Retinal pigment epithelial cell (primary cell): Measurements from ENCODE around the gene ANKIB1.
"Not testable (repeated sequence)": the region's sequence is repeated elsewhere in the genome, so short reads cannot be mapped to it uniquely, and the experiment has no call there.

Experiments
- DNase-seq: peaks from one replicate; pipeline ENCODE4 v3.0.0-alpha.2; 2010; ENCODE audit warnings: low read depth
- H3K4me3 ChIP-seq: 2 replicates; pipeline ENCODE4 v1.5.1; 2011; ENCODE audit warnings: mild to moderate bottlenecking, low read length, control low read depth, moderate library complexity
- CTCF ChIP-seq: conservative IDR thresholded peaks from 2 replicates; pipeline ENCODE4 v1.5.1; 2011; ENCODE audit warnings: low read depth, low read length, control low read depth, inconsistent platforms

Gene ANKIB1

GRCh38 chr7:92427193-92427592, 181.4 kb downstream of the ANKIB1 start:
- no peak for DNase-seq
- H3K4me3 ChIP-seq: no peak overlapping the region
- no peak for TF ChIP-seq CTCF

GRCh38 chr7:92432299-92432946, 186.6 kb downstream of the ANKIB1 start:
- no peak for TF ChIP-seq CTCF
- DNase-seq: no peak
- H3K4me3 ChIP-seq: no peak overlapping the region

GRCh38 chr7:92433019-92433418, 187.2 kb downstream of the ANKIB1 start:
- DNase-seq: no peak
- H3K4me3 ChIP-seq: no peak overlapping the region
- no peak for TF ChIP-seq CTCF

- no peak for DNase-seq
- no peak overlapping the region for H3K4me3 ChIP-seq
- TF ChIP-seq CTCF: no peak
These were observed 189.8 kb downstream of the ANKIB1 start for GRCh38 chr7:92435542-92435941.

GRCh38 chr7:92436612-92437445, 191.1 kb downstream of the ANKIB1 start:
- no peak for TF ChIP-seq CTCF
- no peak for DNase-seq
- H3K4me3 ChIP-seq: no peak overlapping the region

- DNase-seq: no peak
- no peak for TF ChIP-seq CTCF
- no peak overlapping the region for H3K4me3 ChIP-seq
These were observed 192.2 kb downstream of the ANKIB1 start for GRCh38 chr7:92437956-92438491.

- not testable (repeated sequence) for DNase-seq, H3K4me3 ChIP-seq
These were observed 196.9 kb downstream of the ANKIB1 start for GRCh38 chr7:92442720-92443119.
